HepG2 (cell line): ENCODE data around the gene SAC3D1. TPM values are rescaled to one million over a fixed set of nuclear protein-coding genes. Genes with fewer than 3 reads are reported as not detected.
A peak's percentile ranks its signal among the peaks of the same experiment; 100 is the strongest.

Experiments
- ATAC-seq: fragments of 200-7000 bp; cut with Tn5 transposase; 3 replicates; pipeline ENCODE4 v1.9.1; 2020; ENCODE audit warnings: mild to moderate bottlenecking, moderate library complexity
- BruUV-seq: library from RNA; stranded (reverse); fragments of 400-500 nt; replicated peaks from 2 replicates; lab custom pipeline; 2021; lab: Mats Ljungman, UMichigan
- CTCF ChIA-PET: fragments of 300-600 bp; formaldehyde crosslinking; extraction: SDS; loops from one replicate; lab custom pipeline; 2021; ENCODE audit warnings: low total read pairs, inconsistent platforms, low intra/inter-chr PET ratio; lab: Yijun Ruan, JAX
- POLR2A ChIA-PET: fragments of 350-600 bp; sonication (Branson Sonifier 250); formaldehyde crosslinking; loops from one replicate; lab custom pipeline; 2020; ENCODE audit warnings: antibody characterized with exemption, inconsistent platforms; lab: Yijun Ruan, JAX
- DNase-seq: peaks from one replicate; pipeline ENCODE4 v3.0.0-alpha.2; 2015; ENCODE audit warnings: low spot score
- FAIRE-seq: peaks from 3 replicates; lab custom pipeline; 2011; peaks lifted over from hg19 to GRCh38; lab: Jason Lieb, UNC
- H2AFZ ChIP-seq: one replicate; pipeline ENCODE4 v1.6.1; 2011; ENCODE audit warnings: low read length, inconsistent platforms
- H3K27ac ChIP-seq: fragments of 300-600 bp; 3 replicates; pipeline ENCODE4 v1.8.0; 2011; ENCODE audit warnings: mixed run types, mild to moderate bottlenecking, mixed read lengths, low read length, inconsistent platforms; ENCODE audit not compliant: insufficient read depth; ENCODE audit errors: extremely low read length
- H3K27me3 ChIP-seq, 2 experiments: fragments of 200-600 bp in 1 of 2; 2 replicates in 1 of 2; 3 replicates in 1 of 2; pipeline versions ENCODE4 v1.6.0 to v1.8.0; 2011; ENCODE audit warnings: low read length in 2 of 2, mild to moderate bottlenecking in 2 of 2, moderate library complexity in 2 of 2, inconsistent platforms in 1 of 2; ENCODE audit not compliant: insufficient read depth in 2 of 2, control insufficient read depth in 1 of 2
- H3K36me3 ChIP-seq, 2 experiments: fragments of 200-600 bp in 1 of 2; replicated peaks in 1 of 2; 2 replicates in 1 of 2; 3 replicates in 1 of 2; pipeline versions ENCODE4 v1.5.1 to v1.8.0; 2011; ENCODE audit warnings: low read length in 2 of 2, inconsistent platforms in 1 of 2; ENCODE audit not compliant: insufficient read depth in 2 of 2, control insufficient read depth in 1 of 2
- H3K4me1 ChIP-seq: 2 replicates; pipeline ENCODE4 v1.5.1; 2012; ENCODE audit warnings: low read length, inconsistent platforms; ENCODE audit not compliant: insufficient read depth
- H3K4me2 ChIP-seq: 2 replicates; pipeline ENCODE4 v1.6.0; 2011; ENCODE audit warnings: low read depth, low read length, inconsistent platforms
- H3K4me3 ChIP-seq, 3 experiments: fragments of 200-600 bp in 1 of 3; sonication (generic), shearing (Covaris generic) in 1 of 3; replicated peaks in 1 of 3; 2 replicates each; pipeline ENCODE4 v1.5.1; 2011 to 2016; ENCODE audit warnings: low read length in 3 of 3, inconsistent platforms in 2 of 3, low read depth in 2 of 3, mild to moderate bottlenecking in 2 of 3, control low read depth in 1 of 3, mixed read lengths in 1 of 3; ENCODE audit not compliant: insufficient read depth in 1 of 3
- H3K79me2 ChIP-seq: one replicate; pipeline ENCODE4 v1.6.1; 2011; ENCODE audit warnings: low read length, inconsistent platforms; ENCODE audit not compliant: insufficient read depth
- H3K9ac ChIP-seq: 2 replicates; pipeline ENCODE4 v1.6.0; 2011; ENCODE audit warnings: mild to moderate bottlenecking, low read depth, low read length, inconsistent platforms; ENCODE audit not compliant: insufficient read depth
- H3K9me3 ChIP-seq: 2 replicates; pipeline ENCODE4 v1.5.1; 2012; ENCODE audit warnings: mild to moderate bottlenecking, low read length
- H4K20me1 ChIP-seq: 2 replicates; pipeline ENCODE4 v1.6.0; 2011; ENCODE audit warnings: inconsistent platforms, mild to moderate bottlenecking, low read length, moderate library complexity; ENCODE audit not compliant: insufficient read depth
- BHLHE40 ChIP-seq: IDR thresholded peaks from 2 replicates; pipeline ENCODE4 v1.6.1; 2011; ENCODE audit warnings: low read length, improper control_type of control experiment
- CSRNP1 ChIP-seq: sonication (generic); formaldehyde crosslinking; IDR thresholded peaks from 2 replicates; pipeline ENCODE4 v1.8.1; 2023; ENCODE audit warnings: mild to moderate bottlenecking, missing genetic modification reagents
- ELF4 ChIP-seq: sonication (generic); formaldehyde crosslinking; IDR thresholded peaks from 2 replicates; pipeline ENCODE4 v1.5.0; 2020; ENCODE audit warnings: missing genetic modification reagents, mild to moderate bottlenecking, moderate library complexity, borderline replicate concordance
- GATAD2A ChIP-seq: IDR thresholded peaks from 2 replicates; pipeline ENCODE4 v1.6.1; 2016
- HNRNPLL ChIP-seq: fragments of 200-400 bp; formaldehyde crosslinking; IDR thresholded peaks from 2 replicates; pipeline ENCODE4 v1.6.1; 2017; ENCODE audit warnings: mild to moderate bottlenecking, low read depth, low read length; ENCODE audit not compliant: poor library complexity, severe bottlenecking
- KMT2B ChIP-seq: IDR thresholded peaks from 2 replicates; pipeline ENCODE4 v1.6.1; 2016; ENCODE audit warnings: missing genetic modification reagents, missing compliant biosample characterization
- MAX ChIP-seq: IDR thresholded peaks from 2 replicates; pipeline ENCODE4 v1.6.1; 2012; ENCODE audit warnings: inconsistent platforms
- MXI1 ChIP-seq: IDR thresholded peaks from 3 replicates; pipeline ENCODE4 v1.6.1; 2012; ENCODE audit warnings: low read depth, low read length, inconsistent platforms, borderline replicate concordance
- NR3C1 ChIP-seq: sonication (generic); formaldehyde crosslinking; IDR thresholded peaks from 2 replicates; pipeline ENCODE4 v1.4.0; 2020; ENCODE audit warnings: missing genetic modification reagents
- SRSF9 ChIP-seq: fragments of 200-400 bp; formaldehyde crosslinking; IDR thresholded peaks from 2 replicates; pipeline ENCODE4 v1.6.1; 2018; ENCODE audit warnings: borderline replicate concordance, mild to moderate bottlenecking, low read depth, low read length; ENCODE audit not compliant: insufficient read depth, poor library complexity, severe bottlenecking
- SRY ChIP-seq: sonication (generic); formaldehyde crosslinking; IDR thresholded peaks from 2 replicates; pipeline ENCODE4 v1.8.0; 2022; ENCODE audit warnings: mild to moderate bottlenecking, missing genetic modification reagents
- TBP ChIP-seq: sonication (generic); formaldehyde crosslinking; IDR thresholded peaks from 2 replicates; pipeline ENCODE4 v1.5.0; 2020; ENCODE audit warnings: missing genetic modification reagents
- USF2 ChIP-seq, 2 experiments: sonication (generic) in 1 of 2; formaldehyde crosslinking in 1 of 2; IDR thresholded peaks; 2 replicates each; pipeline versions ENCODE4 v1.5.1 to v1.6.1; 2011 to 2020; ENCODE audit warnings: borderline replicate concordance in 1 of 2, low read depth in 1 of 2, low read length in 1 of 2, mild to moderate bottlenecking in 1 of 2, missing genetic modification reagents in 1 of 2, moderate library complexity in 1 of 2
- ZNF207 ChIP-seq: fragments of 450-650 bp; IDR thresholded peaks from 2 replicates; pipeline ENCODE4 v1.6.1; 2016; ENCODE audit warnings: antibody characterized with exemption, borderline replicate concordance
- ZNF331 ChIP-seq: sonication (generic); formaldehyde crosslinking; IDR thresholded peaks from 2 replicates; pipeline ENCODE4 v1.4.0; 2020; ENCODE audit warnings: missing genetic modification reagents
- ZNF354B ChIP-seq: sonication (generic); formaldehyde crosslinking; IDR thresholded peaks from 2 replicates; pipeline ENCODE4 v1.8.0; 2022; ENCODE audit warnings: mild to moderate bottlenecking, missing genetic modification reagents
- ZNF543 ChIP-seq: sonication (generic); formaldehyde crosslinking; IDR thresholded peaks from 2 replicates; pipeline ENCODE4 v1.4.0; 2020; ENCODE audit warnings: mild to moderate bottlenecking, missing genetic modification reagents
- ZNF652 ChIP-seq: IDR thresholded peaks from 2 replicates; pipeline ENCODE4 v1.6.1; 2016; ENCODE audit warnings: low read depth, borderline replicate concordance
- ZNF792 ChIP-seq: IDR thresholded peaks from 2 replicates; pipeline ENCODE4 v1.6.1; 2016
- ZSCAN29 ChIP-seq: sonication (generic); formaldehyde crosslinking; conservative IDR thresholded peaks from 2 replicates; pipeline ENCODE4 v1.4.0; 2020; ENCODE audit warnings: mild to moderate bottlenecking, missing genetic modification reagents
- WGBS: methylation state at CpG from one replicate; pipeline ENCODE4 v1.1.6; 2017; ENCODE audit warnings: low lambda C conversion rate; 5-methylcytosine and 5-hydroxymethylcytosine counted together
- in situ Hi-C: cut with HindIII; loops from 2 replicates; pipeline ENCODE4 v1.10.0; 2017; ENCODE audit warnings: low pct_unique_long_range_greater_than_20kb; ENCODE audit not compliant: extremely low pct_ligation_motif_present
- intact Hi-C: fragments of 100-400 bp; cut with micrococcal nuclease; formaldehyde crosslinking; loops from one replicate; pipeline ENCODE4 v1.10.0; 2022; ENCODE audit not compliant: unreplicated experiment
- polyA plus RNA-seq, 8 experiments: library from polyadenylated mRNA; depleted of rRNA in 3 of 8; stranded (reverse) in 7 of 8; unstranded in 1 of 8; fragments of >200 nt; fragmentation: Illumina TruSeq in 4 of 8; extraction: Trizol in 4 of 8; gene quantifications; 2 replicates each; pipeline versions ENCODE4 v1.2.1 to v1.2.3, GENCODE V29; 2011 to 2016; ENCODE audit warnings: low read depth in 4 of 8, missing spikeins in 1 of 8, mixed read lengths in 1 of 8; ENCODE audit not compliant: insufficient read depth in 1 of 8
- total RNA-seq, 5 experiments: library from RNA; depleted of rRNA; stranded (reverse); fragments of >200 nt; fragmentation: Illumina TruSeq; extraction: Trizol; gene quantifications; 2 replicates each; pipeline ENCODE4 v1.2.3, GENCODE V29; 2016; ENCODE audit warnings: low read depth in 1 of 5

SAC3D1 gene
- total and polyA plus RNA-seq, 2 of the 13 experiments (the other 11 are each of a cell fraction or from before 2014, with no cell fraction given): 7.4 to 36.3 TPM

GRCh38 chr11:65059959-65060824 is 19.2 kb downstream of the SAC3D1 start:
- H3K4me1 ChIP-seq: peaks cover 75% of the 10 kb centered on the region
- no peak for ATAC-seq
- in situ Hi-C loops: no loop called here
- no TSS peak for BruUV-seq
- no peak overlapping the region for H3K9ac ChIP-seq
- ChIA-PET POLR2A (interaction anchor here (1.9 to 3.5 kb wide), 2 partner anchors 9 to 62 kb away, joined by 6 to 21 read pairs; partner anchors contain the start of genes FAU and MRPL49), CTCF (interaction anchor here (1.2 to 1.9 kb wide), 2 partner anchors 33 to 47 kb away, joined by 6 read pairs; partner anchors contain the start of genes ARL2 and SNX15)
- peak overlapping the region; percentile 25; the same call in 1 of the 2 replicates for H3K4me2 ChIP-seq
- no peaks in the 10 kb centered on the region for H3K9me3 ChIP-seq
- peak overlapping the region in 1 of 3 experiments; percentile 0; a peak in 1 of 6 replicates for H3K4me3 ChIP-seq
- DNase-seq: no peak
- no peaks in the 10 kb centered on the region for H3K36me3 ChIP-seq
- H3K79me2 ChIP-seq: no peaks in the 10 kb centered on the region
- H3K27me3 ChIP-seq: no peaks in the 10 kb centered on the region
- H4K20me1 ChIP-seq: no peaks in the 10 kb centered on the region
- intact Hi-C loops: no loop called here
- WGBS: 18% methylated on average over 8 of the region's 10 CpGs
- peak; percentile 21 for FAIRE-seq
- H2AFZ ChIP-seq: no peak overlapping the region
- H3K27ac ChIP-seq: no peak overlapping the region
- 0 out of 2 replicates have a peak, but pooled peaks have one; percentile 33 for TF ChIP-seq ZNF652 (CRISPR knock-in tag)
- TF ChIP-seq NR3C1 (CRISPR knock-in tag): no peak
- TF ChIP-seq USF2 (IDR thresholded peaks at IDR 0.05; ENCODE audit: low read depth, low read length): peak; percentile 30; the same call in 1 of the 2 replicates
- TF ChIP-seq USF2 (CRISPR knock-in tag; IDR thresholded peaks at IDR 0.05; ENCODE audit: borderline replicate concordance): peak; percentile 48; the same call in 1 of the 2 replicates
- no peak for TF ChIP-seq ZNF543 (CRISPR knock-in tag)
- 0 out of 2 replicates have a peak, but pooled peaks have one; percentile 12 for TF ChIP-seq KMT2B
- TF ChIP-seq TBP: no peak
- no peak for TF ChIP-seq ZSCAN29 (CRISPR knock-in tag)
- no peak for TF ChIP-seq ELF4 (CRISPR knock-in tag)
- TF ChIP-seq ZNF354B: no peak
- TF ChIP-seq ZNF207: no peak
- TF ChIP-seq SRSF9: no peak
- 0 out of 2 replicates have a peak, but pooled peaks have one; percentile 10 for TF ChIP-seq GATAD2A (CRISPR knock-in tag)
- TF ChIP-seq MXI1: no peak
- peak; percentile 63; the same call in 1 of the 2 replicates for TF ChIP-seq BHLHE40
- TF ChIP-seq MAX: peak; percentile 40; the same call in 1 of the 2 replicates
- TF ChIP-seq ZNF331 (CRISPR knock-in tag): no peak
- TF ChIP-seq HNRNPLL: no peak
- TF ChIP-seq SRY (CRISPR knock-in tag): no peak
- 0 out of 2 replicates have a peak, but pooled peaks have one; percentile 38 for TF ChIP-seq ZNF792
- no peak for TF ChIP-seq CSRNP1
